Head of caudate nucleus (tissue), 42 donors: ENCODE data around the gene IFNAR2.
"Not testable (repeated sequence)": the region's sequence is repeated elsewhere in the genome, so short reads cannot be mapped to it uniquely, and the experiment has no call there.

Source experiments
- DNase-seq, 42 donors: peaks; one replicate each; pipeline versions ENCODE4 v3.0.0 to v3.0.0-alpha.2; 2020 to 2021; ENCODE audit warnings: mixed read lengths in 7 of 42
- intact Hi-C: fragments of 100-400 bp; cut with DNase I; formaldehyde crosslinking; loops from one replicate; pipeline ENCODE4 v1.15.0; 2022

The IFNAR2 gene

DNA sequence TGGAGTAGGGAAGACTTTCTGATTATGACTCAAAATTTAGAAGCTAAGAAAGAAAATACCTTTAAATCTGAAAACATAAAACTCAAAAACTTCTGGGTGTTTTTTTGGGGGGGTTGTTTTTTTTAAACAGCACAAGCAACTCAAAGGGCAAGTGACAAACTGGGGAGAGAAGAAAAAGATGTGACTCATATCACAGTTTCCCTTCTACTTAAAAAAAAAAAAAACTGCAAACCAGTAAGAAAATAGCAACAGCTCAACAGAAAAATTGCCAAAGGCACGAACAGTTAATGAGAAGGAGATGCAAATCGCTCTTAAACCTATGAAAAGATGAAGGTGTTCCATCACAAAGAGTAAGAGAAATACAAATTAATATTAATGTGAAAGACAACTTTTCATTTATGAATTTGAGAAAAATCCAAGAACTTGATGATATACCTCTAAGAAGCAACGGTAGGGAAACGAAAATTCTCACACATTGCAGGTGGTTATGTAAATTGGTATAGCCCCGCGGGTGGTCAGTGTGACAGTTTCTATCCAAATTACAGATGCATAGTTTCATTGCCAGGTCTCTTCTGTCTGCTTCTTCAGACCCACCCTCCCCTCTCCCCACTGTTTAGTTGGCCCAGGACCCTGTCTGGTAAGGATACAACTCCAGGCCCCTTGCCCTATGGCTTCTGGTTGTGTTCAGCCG lies 9.0 kb downstream of the IFNAR2 start:
- DNase-seq, result no peak
- intact Hi-C loops, result no loop called here

DNA sequence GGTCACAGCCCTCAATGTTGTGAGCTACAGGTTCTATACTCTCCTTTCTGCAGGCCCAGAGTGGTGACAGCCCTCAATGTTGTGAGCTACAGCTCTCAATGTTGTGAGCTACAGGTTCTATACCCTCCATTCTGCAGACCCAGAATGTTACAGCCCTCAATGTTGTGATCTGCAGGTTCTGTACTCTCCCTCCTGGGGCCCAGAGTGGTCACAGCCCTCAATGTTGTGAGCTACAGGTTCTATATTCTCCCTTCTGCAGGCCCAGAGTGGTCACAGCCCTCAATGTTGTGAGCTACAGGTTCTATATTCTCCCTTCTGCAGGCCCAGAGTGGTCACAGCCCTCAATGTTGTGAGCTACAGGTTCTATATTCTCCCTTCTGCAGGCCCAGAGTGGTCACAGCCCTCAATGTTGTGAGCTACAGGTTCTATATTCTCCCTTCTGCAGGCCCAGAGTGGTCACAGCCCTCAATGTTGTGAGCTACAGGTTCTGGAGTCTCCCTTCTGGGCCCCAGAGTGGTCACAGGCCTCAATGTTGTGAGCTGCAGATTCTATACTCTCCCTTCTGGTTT lies 9.9 kb downstream of the IFNAR2 start:
- intact Hi-C loops, DNase-seq: not testable (repeated sequence)

DNA sequence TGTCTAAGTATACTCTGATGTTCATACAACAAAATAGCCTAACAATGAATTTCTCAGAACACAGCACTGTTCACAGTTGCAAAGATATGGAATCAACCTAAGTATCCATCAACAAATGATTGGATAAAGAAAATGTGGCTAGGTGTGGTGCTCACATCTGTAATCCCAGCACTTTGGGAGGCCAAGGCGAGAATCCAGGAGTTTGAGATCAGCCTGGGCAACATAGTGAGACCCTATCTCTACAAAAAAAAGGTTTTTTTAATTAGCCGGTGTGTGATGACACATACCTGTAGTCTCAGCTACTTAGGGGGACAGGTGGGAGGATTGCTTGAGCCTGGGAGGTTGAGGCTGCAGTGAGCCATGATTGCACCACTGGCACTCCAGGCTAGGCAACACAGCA lies 10.7 kb downstream of the IFNAR2 start:
- intact Hi-C loops, result no loop called here
- no peak for DNase-seq

DNA sequence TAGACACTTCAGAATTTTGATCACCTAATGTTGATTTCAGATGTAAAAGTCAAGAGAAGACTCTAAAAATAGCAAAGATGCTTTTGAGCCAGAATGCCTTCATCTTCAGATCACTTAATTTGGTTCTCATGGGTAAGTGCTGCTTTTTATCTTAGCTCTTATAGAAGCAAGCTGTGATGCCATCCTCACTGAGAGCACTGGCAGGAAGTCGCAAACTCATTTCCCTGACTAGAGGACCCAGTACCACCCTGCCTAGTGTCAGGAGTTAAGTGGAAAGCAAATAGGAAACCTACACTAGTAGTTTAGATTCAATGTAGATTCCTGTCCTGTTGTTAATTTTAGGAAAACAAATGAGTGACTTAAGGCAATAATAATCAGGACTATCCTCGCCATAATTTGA lies 12.1 kb downstream of the IFNAR2 start:
- intact Hi-C loops, result no loop called here

DNA sequence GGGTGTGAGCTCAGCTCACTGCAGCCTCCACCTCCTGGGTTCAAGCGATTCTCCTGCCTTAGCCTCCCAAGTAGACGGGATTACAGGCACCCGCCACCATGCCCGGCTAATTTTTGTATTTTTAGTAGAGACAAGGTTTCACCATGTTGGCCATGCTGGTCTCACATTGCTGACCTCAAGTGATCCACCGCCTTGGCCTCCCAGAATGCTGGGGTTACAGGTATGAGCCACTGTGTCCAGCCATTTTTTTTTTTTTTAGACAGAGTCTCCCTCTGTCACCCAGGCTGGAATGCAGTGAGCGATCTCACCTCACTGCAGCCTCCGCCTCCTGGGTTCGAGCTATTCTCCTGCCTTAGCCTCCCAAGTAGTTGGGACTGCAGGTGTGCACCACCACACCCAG lies 13.1 kb downstream of the IFNAR2 start:
- intact Hi-C loops, DNase-seq: not testable (repeated sequence)

More for the DNA sequence above, 12.1 kb downstream of the IFNAR2 start:
- no peak for DNase-seq

DNA sequence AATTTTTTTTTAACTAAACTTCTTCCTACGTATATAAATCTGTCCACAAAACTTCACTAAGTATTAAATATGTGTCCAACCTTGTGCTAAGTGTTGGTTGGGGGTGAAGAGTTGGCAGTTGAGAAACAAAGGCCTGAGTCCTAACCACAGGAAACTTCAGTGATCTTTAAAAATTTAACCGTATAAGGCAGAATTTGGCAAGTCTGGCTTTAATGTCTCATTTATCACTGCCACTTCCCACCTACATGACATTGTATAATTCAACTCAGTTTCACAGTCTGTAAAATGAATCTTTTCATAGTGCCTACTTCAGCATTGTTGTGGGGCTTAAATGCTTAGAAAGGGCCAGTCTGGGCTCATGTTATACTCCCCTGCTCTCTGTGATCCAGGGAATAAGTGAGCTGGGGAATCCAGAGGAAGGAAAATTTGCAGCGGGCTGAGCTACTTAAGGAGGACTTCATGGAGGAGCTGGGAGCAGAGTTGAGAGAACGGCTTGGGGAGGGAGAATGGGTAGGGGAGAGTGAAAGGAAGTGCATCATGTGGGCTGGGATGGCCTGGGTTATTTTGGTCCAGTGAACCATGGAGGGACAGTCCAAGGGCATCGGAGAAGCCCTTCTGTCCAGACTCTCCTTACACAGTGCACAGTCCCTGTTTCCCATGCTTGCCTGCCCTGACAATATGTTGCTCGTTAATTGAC lies 14.5 kb downstream of the IFNAR2 start:
- DNase-seq, result no peak
- intact Hi-C loops, result no loop called here

DNA sequence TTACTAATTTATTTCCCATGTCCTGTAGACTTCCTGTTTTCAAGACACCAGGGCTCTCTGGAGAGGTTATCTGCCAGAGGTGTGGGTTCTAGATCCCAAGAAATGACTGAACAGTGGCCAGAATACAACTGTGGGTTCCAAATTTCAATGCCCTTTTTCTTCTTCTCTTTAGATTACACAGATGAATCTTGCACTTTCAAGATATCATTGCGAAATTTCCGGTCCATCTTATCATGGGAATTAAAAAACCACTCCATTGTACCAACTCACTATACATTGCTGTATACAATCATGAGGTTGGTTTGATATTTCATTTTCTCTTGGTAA lies 15.0 kb downstream of the IFNAR2 start:
- no peak for DNase-seq
- intact Hi-C loops, result no loop called here

DNA sequence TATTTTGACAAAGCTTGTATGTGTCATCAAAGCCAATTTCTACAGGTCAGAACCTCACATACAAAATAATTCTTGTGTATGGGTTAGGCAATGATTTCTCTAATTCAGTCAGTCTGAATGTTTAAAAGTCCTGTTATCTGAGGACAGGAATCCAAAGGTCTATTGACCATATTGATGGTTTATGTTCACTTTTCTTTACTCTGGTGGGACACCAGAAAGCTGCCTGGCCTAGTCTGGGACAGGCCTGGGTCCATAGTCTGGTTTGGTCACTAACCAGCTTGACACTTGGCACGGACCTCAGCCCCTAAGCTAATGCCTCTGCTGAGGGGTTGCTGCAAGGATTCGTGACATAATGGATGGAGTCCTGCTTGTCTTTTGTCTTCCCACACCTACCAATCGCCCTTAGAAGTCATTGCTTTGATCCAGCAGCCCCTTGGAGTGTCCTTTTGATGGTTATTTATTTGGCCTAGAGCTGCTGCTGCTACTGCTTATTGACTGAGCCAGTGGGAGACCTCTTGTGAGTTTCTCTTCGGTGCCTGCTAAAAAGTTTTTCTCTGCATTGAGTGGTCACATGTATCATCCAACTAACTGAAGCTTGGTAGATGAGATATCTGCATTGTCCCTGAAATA lies 15.7 kb downstream of the IFNAR2 start:
- intact Hi-C loops, result no loop called here

DNA sequence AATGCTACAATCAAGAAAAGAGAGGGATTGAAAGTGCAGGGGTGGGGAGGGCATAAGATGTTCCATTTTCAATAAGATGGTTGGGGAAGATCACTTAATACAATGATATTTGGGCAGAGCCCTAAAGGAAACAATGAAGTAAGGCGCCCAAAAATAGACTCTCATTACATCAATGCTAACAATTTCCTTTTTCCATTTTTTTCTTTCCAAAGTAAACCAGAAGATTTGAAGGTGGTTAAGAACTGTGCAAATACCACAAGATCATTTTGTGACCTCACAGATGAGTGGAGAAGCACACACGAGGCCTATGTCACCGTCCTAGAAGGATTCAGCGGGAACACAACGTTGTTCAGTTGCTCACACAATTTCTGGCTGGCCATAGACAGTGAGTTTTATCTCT lies 16.8 kb downstream of the IFNAR2 start:
- intact Hi-C loops, result no loop called here
- no peak for DNase-seq

More for the DNA sequence above, 15.7 kb downstream of the IFNAR2 start:
- no peak for DNase-seq

DNA sequence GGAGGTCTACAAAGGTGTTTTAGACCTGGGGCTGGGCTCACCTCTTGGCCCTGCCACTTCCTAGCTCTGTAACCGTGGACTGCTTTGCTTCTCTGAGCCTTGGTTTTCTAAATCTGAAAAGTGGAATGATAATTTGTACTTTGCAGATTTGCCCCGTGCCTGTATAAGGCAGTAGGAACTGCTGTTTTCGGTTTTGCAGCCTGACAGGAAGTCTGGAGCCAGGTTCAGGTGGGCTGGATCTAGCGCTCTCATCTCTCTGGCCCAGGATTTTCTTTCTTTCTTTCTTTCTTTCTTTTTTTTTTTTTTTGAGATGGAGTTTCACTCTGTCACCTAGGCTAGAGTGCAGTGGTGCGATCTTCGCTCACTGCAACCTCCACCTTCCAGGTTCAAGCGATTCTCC lies 17.2 kb downstream of the IFNAR2 start:
- no peak for DNase-seq
- intact Hi-C loops, result no loop called here

DNA sequence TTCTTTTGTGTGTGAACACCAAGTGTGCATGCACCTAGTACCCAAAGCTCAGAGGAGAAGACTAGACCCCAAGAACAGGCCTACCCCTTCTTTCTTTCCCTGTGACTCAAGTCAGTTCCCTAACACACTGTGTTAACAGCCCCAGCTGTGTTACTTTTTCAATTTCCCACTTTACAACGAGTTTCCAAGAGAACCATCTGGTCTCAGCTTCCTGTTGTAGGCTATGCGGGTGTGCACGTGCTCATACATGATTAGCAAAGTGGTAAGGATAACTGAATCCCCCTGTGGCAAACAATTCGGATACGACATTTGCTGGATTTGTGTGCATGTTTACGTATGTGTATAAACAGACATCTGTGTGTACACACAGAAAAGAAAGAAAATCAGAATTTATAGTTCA lies 17.9 kb downstream of the IFNAR2 start:
- intact Hi-C loops, result no loop called here
- DNase-seq, result no peak

DNA sequence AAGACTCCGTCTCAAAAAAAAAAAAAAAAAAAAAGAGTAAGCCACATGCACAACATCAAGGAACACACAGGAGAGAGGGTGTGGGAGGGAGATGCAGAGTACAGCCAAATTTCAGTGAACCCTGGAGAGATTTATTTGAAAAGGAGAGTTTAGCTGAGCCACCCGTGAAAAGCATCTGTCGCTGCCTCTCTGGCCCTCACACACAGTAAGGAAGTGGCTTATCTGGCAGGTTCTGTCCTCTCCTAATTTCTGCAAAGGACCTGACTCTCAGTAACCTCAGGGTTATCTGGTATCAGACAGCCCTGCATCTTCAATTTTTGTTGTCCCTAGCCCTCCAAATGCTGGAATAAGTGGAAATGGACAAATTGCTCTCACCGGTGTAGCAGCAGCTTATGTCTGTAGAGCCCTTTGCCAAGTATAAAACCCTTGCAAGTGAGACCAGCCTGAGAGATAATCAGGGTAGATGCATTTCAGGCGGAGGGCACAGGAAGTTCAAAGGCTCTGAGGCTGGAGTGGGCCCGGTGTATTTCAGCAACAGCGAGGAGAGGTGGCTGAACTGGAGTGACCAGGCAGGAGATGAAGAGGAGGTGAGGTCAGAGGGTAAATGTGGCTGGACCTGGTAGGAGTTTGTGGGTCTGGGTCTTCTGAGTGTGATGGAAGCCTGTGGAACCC lies 19.7 kb downstream of the IFNAR2 start:
- intact Hi-C loops, result no loop called here
- DNase-seq, result no peak

DNA sequence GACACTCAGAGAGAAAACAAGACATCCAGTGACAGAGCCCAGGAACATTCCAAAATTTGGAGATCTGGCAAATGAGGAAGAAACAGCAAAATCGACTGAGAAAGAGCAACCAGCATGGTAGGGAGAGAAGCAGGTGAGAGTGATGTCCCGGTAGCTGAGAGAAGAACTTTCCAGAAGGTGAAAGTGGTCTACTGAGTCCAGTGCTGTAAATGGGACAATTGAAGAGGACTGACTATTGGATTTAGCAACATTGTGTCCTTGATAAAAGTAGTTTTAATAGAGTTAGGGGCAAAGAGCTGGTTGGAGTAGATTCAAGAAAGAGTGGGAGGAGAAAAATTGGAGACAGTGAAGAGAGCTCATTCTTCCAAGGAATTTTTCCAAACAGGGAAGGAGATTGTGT lies 21.4 kb downstream of the IFNAR2 start:
- no peak for DNase-seq
- intact Hi-C loops, result no loop called here

DNA sequence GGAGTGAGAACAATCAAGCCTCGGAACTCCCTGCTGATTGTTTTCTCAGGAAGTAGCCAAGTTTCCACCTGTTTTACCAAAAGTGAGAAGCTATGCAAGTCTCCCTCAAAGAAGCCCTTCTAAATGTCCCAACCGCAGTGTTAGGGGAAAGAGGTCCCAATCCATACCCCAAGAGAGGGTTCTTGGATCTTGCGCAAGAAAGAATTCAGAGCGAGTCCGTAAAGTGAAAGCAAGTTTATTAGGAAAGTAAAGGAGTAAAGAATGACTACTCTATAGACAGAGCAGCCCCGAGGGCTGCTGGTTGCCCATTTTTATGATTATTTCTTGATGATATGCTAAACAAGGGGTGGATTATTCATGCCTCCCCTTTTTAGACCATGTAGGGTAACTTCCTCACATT lies 23.6 kb downstream of the IFNAR2 start:
- intact Hi-C loops, DNase-seq: not testable (repeated sequence)

DNA sequence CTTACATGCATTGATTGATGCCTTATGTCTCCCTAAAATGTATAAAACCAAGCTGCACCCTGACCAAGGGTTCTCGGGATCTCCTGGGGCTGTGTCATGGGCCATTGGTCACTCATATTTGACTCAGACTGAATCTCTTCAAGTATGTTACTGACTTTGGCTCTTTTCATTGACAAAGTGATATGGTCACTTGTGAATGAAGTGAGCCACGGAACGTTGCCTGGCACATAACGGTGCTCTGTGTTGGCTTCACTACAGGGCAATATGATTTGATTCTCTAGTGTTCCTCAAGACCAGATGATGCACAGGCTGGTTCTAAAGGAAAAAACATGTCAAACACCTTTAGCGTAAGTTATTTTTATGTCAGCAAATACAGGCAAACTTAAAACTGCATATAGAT lies 25.0 kb downstream of the IFNAR2 start:
- DNase-seq, result no peak
- intact Hi-C loops, result no loop called here

DNA sequence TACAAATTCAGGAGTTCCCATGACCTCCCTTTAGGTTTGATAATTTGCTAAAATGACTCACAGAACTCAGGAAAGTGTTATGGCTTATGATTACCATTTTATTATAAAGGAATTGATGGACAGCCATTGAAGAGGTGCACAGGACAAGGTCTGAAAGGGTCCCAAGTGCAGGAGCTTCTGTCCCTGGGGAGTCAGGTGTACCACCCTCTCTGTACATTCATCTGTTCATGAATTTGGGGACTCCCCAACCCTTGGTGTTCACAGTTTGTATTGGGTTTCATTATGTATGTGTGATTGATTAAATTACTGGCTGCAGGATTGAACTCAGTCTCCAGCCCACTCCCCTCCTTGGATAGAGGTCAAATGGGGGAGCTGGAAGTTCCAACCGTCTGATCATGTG lies 25.7 kb downstream of the IFNAR2 start:
- intact Hi-C loops, result no loop called here
- DNase-seq, result no peak

DNA sequence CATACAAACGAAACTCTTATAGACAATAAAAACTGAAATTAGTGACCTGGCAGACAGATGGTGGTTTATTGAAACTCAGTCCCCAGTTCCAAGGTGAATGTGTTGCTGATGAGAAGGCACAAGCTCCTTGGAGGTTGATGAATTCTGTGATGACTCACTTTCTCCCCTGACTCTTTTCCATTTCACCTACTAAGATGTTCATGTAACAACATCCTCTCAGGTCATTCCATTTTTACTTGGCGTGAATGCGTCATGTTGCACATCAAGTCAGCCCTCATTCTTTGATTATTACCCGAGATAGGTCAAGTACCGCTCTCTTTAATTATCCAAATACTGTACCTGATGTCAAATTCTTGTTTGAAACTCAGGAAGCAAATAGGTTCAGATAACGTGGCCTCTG lies 26.3 kb downstream of the IFNAR2 start:
- intact Hi-C loops, result no loop called here
- DNase-seq, result no peak

DNA sequence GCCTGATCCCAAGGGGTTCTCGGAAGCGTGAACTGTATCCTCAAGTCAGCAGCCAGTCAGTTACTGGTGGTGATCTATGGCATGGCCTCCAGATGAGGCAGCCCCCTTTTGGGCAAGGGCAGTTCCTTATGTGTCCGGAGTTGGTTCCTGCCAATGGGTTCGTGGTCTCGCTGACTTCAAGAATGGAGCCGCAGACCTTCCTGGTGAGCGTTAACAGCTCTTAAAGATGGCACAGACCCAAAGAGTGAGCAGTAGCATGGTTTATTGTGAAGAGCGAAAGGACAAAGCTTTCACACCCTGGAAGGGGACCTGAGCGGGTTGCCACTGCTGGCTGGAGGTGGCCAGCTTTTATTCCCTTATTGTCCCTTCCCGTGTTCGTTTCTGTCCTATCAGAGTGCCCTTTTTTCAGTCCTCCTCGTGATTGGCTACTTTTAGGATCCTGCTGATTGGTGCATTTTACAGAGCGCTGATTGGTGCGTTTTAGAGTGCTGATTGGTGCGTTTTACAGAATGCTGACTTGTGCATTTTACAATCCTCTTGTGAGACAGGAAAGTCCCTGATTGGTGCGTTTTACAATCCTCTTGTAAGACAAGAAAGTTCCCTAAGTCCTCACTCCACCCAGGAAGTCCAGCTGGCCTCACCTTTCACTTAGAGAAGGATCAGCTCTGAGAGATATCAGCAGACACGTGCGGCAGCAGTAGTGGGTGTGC lies 27.5 kb downstream of the IFNAR2 start:
- DNase-seq, result no peak
- intact Hi-C loops, result no loop called here

DNA sequence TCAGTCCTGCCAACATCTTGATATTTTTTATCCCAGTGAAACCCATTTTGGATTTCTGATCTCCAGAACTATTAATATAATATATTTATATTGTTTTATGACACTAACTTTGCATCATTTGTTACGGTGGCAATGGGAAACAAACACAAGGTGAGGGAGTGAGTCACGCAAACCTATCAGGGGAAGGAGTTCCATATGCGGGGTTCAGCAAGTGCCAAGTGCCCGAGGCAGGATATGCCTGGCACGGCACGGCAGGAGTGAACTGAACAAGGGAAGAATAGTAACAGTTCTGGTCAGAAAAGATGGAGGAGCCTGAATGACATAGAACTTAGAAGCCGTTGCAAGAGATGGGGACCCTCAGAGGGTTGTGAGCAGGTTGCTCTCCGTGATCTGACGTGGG lies 28.7 kb downstream of the IFNAR2 start:
- intact Hi-C loops, result no loop called here
- no peak for DNase-seq
